ENCODE results near the gene DEDD2. TPM values are rescaled to one million over a fixed set of nuclear protein-coding genes. Genes with fewer than 3 reads are reported as not detected.
A peak's percentile ranks its signal among the peaks of the same experiment; 100 is the strongest.

DEDD2 gene
- total RNA-seq, 1 donor from 2014 or later, result 21.3 TPM

DNA sequence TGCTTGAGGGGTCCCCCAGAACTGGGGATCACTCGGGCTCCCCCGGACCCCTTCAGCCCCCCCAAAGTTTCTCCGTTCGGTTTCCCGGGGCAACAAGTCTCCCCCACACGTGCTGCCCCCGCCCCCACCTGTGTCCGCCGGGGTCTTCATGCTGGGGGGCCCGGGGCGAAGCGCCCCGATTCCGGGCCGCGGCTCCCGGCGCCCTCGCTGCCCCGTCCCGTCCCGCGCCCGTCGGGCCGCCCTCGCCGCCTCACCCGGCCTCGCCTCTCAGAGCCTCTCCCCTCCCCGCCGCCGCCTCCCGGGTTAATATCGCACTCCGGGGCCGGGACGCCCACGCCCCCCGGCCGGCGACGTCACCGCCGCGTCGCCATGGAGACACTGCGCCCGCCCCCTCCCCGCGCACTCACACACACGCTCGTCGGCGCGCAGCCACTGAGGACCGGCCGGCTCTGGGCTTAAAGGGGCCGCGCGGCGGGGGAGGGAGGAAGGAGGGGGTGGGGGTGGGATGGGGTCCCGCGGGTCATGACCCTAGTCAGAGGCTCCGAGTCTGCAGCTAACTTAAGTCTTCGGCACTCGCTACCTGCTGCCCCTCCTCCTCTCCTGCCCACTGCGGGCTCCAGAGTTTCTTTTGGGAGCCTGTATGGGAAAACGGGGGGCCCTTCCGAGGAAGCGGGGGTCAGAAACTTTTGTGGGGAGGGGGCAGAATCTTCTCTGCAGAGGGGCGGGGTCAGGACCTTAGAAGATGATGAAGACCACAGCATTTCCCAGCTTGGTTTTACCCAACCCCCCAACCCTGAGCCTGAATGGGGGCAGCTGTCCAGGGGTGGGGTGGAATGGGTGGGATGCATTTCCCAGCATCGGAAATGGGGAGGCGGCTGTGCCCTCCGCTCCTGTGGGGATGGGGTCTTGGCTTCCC is 37.6 kb upstream of the DEDD2 start, which contains the start of gene ERF:
ERF (minus strand) TSS at position 279 of the 916 bp plus-strand sequence; CDS start at position 150, 129 bp downstream.
- Mint-ChIP-seq H3K4me1 (peaks cover 29% of the 10 kb centered on the region), H3K27me3 (ENCODE audit: low read depth) (no peaks in the 10 kb centered on the region), H3K4me3 (peak within 1 kb of the TSS; percentile 67), H3K27ac (peak within 1 kb of the TSS; percentile 95), H3K36me3 (no peaks in the 10 kb centered on the region), H3K9me3 (no peaks in the 10 kb centered on the region)
- DNase-seq (ENCODE audit: low spot score in 2 of 2, unreplicated experiment in 2 of 2), result peak; percentile 91 to 96
- TF ChIP-seq, protein P1, sequence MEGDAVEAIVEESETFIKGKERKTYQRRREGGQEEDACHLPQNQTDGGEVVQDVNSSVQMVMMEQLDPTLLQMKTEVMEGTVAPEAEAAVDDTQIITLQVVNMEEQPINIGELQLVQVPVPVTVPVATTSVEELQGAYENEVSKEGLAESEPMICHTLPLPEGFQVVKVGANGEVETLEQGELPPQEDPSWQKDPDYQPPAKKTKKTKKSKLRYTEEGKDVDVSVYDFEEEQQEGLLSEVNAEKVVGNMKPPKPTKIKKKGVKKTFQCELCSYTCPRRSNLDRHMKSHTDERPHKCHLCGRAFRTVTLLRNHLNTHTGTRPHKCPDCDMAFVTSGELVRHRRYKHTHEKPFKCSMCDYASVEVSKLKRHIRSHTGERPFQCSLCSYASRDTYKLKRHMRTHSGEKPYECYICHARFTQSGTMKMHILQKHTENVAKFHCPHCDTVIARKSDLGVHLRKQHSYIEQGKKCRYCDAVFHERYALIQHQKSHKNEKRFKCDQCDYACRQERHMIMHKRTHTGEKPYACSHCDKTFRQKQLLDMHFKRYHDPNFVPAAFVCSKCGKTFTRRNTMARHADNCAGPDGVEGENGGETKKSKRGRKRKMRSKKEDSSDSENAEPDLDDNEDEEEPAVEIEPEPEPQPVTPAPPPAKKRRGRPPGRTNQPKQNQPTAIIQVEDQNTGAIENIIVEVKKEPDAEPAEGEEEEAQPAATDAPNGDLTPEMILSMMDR (IDR thresholded peaks at IDR 0.05; ENCODE audit: unreplicated experiment), result no peak

DNA sequence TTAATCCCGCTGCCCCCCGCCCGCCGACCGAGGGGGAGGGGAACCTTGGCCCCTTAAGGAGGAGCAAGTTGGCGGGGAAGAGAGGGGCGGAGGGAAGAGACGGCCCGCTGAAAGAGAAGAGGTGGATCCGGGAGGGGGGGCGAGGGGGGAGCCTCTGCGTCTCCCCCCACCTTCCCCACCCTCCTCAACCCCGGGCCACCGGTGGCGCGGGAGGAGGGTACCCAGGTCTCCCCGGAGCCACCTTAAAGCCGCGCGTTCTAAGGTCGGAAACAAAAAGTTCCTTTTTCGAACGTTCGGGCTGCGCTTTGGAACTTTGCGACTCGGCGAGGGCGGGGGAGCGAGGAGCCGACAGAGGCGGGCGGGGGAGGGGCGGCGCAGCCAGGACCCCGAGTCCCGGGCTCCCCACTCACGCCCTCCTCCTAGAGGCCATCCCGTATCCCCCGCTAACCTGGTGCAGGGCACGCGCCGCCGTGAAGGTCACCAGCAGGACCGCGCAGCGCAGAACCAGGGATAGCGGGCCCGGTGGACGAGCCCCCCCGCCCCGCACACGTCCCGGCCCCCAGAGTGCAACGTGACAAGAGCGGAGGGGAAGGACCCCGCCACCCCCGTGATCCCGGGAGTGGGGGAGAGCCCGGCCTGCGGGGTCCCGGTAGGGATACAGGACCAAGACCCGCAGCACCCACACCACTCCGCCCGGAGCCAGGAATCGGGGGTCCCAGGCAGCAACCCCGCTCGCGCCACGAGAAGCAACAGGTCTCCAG is 36.8 kb upstream of the DEDD2 start:
- Mint-ChIP-seq H3K27ac (peak overlapping the region; percentile 47), H3K4me3 (peak overlapping the region; percentile 67)
- DNase-seq (ENCODE audit: low spot score in 2 of 2, unreplicated experiment in 2 of 2), result peak in 1 of 2 experiments; percentile 74

DNA sequence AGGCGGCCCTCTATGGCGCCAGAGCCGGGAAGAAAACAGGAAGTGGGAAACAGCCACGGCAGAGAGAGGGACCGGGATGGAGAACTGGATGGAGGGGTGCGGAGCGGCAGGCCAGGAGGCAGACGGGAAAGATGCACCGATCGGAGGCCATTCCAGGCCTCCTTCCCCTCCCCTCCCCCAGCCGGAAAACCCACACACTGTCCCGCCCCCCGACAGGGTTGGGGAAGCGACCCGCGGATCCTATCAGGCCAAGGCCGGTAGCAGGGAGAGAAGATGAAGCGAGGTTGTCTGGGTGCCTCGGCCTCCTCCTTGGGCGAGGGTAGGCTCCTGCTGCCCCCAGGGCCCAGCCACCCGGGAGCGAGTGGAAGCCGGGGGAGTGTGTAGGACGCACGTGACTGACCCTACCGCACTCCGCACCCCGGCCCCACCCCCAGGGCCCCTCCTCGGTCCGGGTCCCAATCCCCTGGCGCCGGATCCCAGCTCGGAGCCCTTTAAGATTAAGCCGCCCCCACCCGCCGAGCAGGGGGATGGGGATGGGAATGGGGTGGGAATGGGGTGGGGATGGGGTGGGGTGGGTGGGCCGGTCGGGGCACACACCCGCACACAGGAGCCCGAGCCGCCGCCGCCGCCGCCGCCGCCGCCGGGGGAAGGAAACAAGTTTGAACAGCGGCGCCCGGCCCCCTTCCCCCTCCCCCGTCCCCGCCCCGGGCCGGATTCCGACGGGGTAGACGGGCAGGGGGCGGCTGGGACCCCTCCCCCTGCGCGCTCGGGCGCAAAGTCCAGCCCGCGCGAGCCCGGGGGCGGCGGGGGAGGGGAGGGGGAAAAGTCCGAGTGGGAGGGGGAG is 36.0 kb upstream of the DEDD2 start:
- Mint-ChIP-seq H3K36me3 (peaks cover 4% of the 10 kb centered on the region), H3K4me1 (peaks cover 29% of the 10 kb centered on the region), H3K9me3 (no peaks in the 10 kb centered on the region), H3K4me3 (peak overlapping the region; percentile 88), H3K27me3 (ENCODE audit: low read depth) (no peaks in the 10 kb centered on the region), H3K27ac (peak overlapping the region; percentile 96)
- peak; percentile 62 to 75 for DNase-seq (ENCODE audit: low spot score in 2 of 2, unreplicated experiment in 2 of 2)
- TF ChIP-seq, protein P1 (IDR thresholded peaks at IDR 0.05; ENCODE audit: unreplicated experiment), result no peak

More for the DNA sequence above, 36.8 kb upstream of the DEDD2 start:
- TF ChIP-seq, protein P1 (IDR thresholded peaks at IDR 0.05; ENCODE audit: unreplicated experiment), result no peak
- Mint-ChIP-seq H3K36me3 (peaks cover 4% of the 10 kb centered on the region), H3K27me3 (ENCODE audit: low read depth) (no peaks in the 10 kb centered on the region), H3K4me1 (peaks cover 29% of the 10 kb centered on the region), H3K9me3 (no peaks in the 10 kb centered on the region)

DNA sequence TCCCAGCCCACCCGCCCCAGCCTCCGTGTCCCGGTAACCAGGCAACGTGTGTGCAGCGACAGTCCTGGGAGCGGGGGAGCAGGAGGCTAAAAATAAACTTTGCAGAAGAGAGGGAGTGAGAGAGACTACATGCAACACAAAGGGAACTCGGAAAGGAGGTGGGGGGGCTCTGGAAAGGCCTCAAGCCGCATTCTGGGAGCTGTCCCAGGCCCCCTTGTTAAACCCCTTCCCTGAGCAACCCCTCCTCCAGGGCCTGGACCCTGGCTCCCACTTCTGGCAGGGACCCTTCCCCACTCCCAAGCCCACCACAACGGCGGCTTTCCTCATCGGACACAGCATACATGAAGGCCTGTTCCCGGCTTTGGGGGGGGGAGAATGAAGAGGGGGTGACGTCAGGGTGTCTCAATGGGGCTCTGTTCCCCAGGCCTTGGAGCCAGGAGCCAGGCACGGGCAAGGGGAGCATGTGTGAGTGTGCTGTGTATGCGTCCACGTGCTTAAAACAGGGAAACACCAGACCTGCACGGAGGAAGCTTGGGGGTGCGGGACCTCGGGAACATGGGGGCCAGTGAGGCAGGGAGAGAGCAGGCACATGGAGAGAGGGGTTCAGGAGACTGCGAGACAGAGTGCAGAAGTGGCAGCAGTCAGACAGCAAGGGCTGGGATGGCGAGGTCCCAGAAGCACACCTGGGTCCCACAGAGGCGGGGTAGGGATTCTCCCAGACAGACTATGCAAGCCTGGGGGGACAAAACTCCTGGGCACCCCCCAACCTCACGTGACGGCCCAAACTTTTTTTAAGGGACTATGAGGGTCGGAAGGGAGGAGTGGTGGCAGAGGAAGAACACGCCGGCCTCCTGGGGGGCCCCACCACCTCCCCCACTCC is 35.1 kb upstream of the DEDD2 start:
- H3K36me3 Mint-ChIP-seq, result peaks cover 4% of the 10 kb centered on the region

More for the DNA sequence above, 35.1 kb upstream of the DEDD2 start:
- DNase-seq (ENCODE audit: low spot score in 2 of 2, unreplicated experiment in 2 of 2), result no peak
- Mint-ChIP-seq H3K27me3 (ENCODE audit: low read depth) (no peaks in the 10 kb centered on the region), H3K4me1 (peaks cover 29% of the 10 kb centered on the region), H3K27ac (peak overlapping the region; percentile 96), H3K4me3 (peak overlapping the region; percentile 88), H3K9me3 (no peaks in the 10 kb centered on the region)
- TF ChIP-seq, protein P1 (IDR thresholded peaks at IDR 0.05; ENCODE audit: unreplicated experiment), result no peak

Data from mesothelial cell of epicardium (in vitro differentiated cells).